Activated naive CD4-positive, alpha-beta T cell treated with anti-CD3 and anti-CD28 coated beads, Interleukin-2, amount 10 ng/mL, durations not matched to agents 7 days and 5 days (primary cell): ENCODE measurements around the gene RPRD1B.

Experiments
- CTCF ChIA-PET: fragments of 350-600 bp; sonication (Branson Sonifier 250); formaldehyde crosslinking; loops from one replicate; lab custom pipeline; 2021; ENCODE audit warnings: antibody characterized with exemption; lab: Charles Lee
- DNase-seq: peaks from one replicate; pipeline ENCODE4 v3.0.0-alpha.2; 2020
- H3K27ac Mint-ChIP-seq: one replicate; pipeline ENCODE4 v1.8.0; 2021; ENCODE audit warnings: mild to moderate bottlenecking, moderate library complexity, mixed read lengths
- H3K27me3 Mint-ChIP-seq: one replicate; pipeline ENCODE4 v1.8.0; 2021; ENCODE audit warnings: mild to moderate bottlenecking, mixed read lengths
- H3K36me3 Mint-ChIP-seq: one replicate; pipeline ENCODE4 v1.8.0; 2021; ENCODE audit warnings: mixed read lengths
- H3K4me1 Mint-ChIP-seq: one replicate; pipeline ENCODE4 v1.8.0; 2021; ENCODE audit warnings: mixed read lengths
- H3K4me3 Mint-ChIP-seq: one replicate; pipeline ENCODE4 v1.8.0; 2021; ENCODE audit warnings: mild to moderate bottlenecking, moderate library complexity, mixed read lengths
- H3K9me3 Mint-ChIP-seq: one replicate; pipeline ENCODE4 v1.8.0; 2021; ENCODE audit warnings: mixed read lengths

RPRD1B gene

GRCh38 chr20:37992802-37993409, 40.6 kb upstream of the RPRD1B start:
- Mint-ChIP-seq H3K4me3 (no peak overlapping the region), H3K27ac (no peak overlapping the region), H3K4me1 (peaks cover 23% of the 10 kb centered on the region), H3K27me3 (no peaks in the 10 kb centered on the region), H3K9me3 (no peaks in the 10 kb centered on the region), H3K36me3 (peaks cover 35% of the 10 kb centered on the region)
- CTCF ChIA-PET = interaction anchor here (1.0 to 5.3 kb wide), 6 partner anchors 9 to 427 kb away, joined by 3 to 30 read pairs (median 4); no protein-coding TSS in a partner anchor
- peak; percentile 42 for DNase-seq

- no peaks in the 10 kb centered on the region for H3K27me3 Mint-ChIP-seq
- CTCF ChIA-PET = interaction anchor here (0.7 to 5.3 kb wide), 6 partner anchors 14 to 432 kb away, joined by 3 to 30 read pairs (median 3); no protein-coding TSS in a partner anchor
- H3K27ac Mint-ChIP-seq = no peak overlapping the region
- peaks cover 36% of the 10 kb centered on the region for H3K36me3 Mint-ChIP-seq
- H3K4me1 Mint-ChIP-seq = peaks cover 21% of the 10 kb centered on the region
- DNase-seq = no peak
- H3K9me3 Mint-ChIP-seq = no peaks in the 10 kb centered on the region
- no peak overlapping the region for H3K4me3 Mint-ChIP-seq
Observed at GRCh38 chr20:37994512-37994911, 39.0 kb upstream of the RPRD1B start.

- no peak for DNase-seq
- Mint-ChIP-seq H3K4me3 (no peak overlapping the region), H3K36me3 (peaks cover 38% of the 10 kb centered on the region), H3K27ac (no peak overlapping the region), H3K27me3 (no peaks in the 10 kb centered on the region), H3K4me1 (peaks cover 6% of the 10 kb centered on the region), H3K9me3 (no peaks in the 10 kb centered on the region)
- CTCF ChIA-PET = interaction anchor here (0.7 to 5.3 kb wide), 2 partner anchors 16 to 430 kb away, joined by 4 to 30 read pairs; no protein-coding TSS in a partner anchor
Observed at GRCh38 chr20:37995856-37996605, 37.5 kb upstream of the RPRD1B start.

- CTCF ChIA-PET = no interaction called here
- Mint-ChIP-seq H3K9me3 (no peaks in the 10 kb centered on the region), H3K27ac (no peak overlapping the region), H3K4me3 (no peak overlapping the region), H3K27me3 (no peaks in the 10 kb centered on the region), H3K4me1 (peaks cover 10% of the 10 kb centered on the region), H3K36me3 (peaks cover 40% of the 10 kb centered on the region)
- no peak for DNase-seq
Observed at GRCh38 chr20:37997516-37997915, 36.0 kb upstream of the RPRD1B start.

- CTCF ChIA-PET = interaction anchor here (1.7 kb wide), 1 partner anchor 16 kb away, joined by 5 read pairs; no protein-coding TSS in a partner anchor
Observed at GRCh38 chr20:37999526-38000263, 33.9 kb upstream of the RPRD1B start.

DNA sequence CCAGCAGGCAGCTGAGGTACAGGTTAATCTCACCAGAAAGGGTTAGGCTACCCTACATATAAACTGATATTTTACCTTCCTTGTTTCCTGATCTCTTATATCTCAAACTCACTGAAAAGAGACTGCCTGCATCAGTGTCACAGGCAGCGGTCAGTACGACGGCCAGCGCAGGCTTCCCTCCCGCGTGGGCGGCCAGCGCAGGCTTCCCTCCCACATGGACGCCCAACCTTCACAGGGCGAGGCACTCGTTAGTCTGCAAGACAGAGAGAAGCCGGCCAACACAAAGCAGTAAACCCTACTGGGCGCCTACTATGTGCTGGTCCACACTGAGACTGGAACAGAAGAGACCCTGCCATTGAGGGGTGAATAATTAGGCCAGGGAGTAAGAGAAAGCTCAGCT, 33.3 kb upstream of the RPRD1B start:
- CTCF ChIA-PET = no interaction called here
- H3K4me3 Mint-ChIP-seq = no peak overlapping the region
- H3K4me1 Mint-ChIP-seq = peaks cover 11% of the 10 kb centered on the region
- H3K36me3 Mint-ChIP-seq = peaks cover 35% of the 10 kb centered on the region
- DNase-seq = no peak
- H3K27me3 Mint-ChIP-seq = no peaks in the 10 kb centered on the region
- peak overlapping the region; percentile 43 for H3K27ac Mint-ChIP-seq
- H3K9me3 Mint-ChIP-seq = no peaks in the 10 kb centered on the region

More at GRCh38 chr20:37999526-38000263, 33.9 kb upstream of the RPRD1B start:
- no peak for DNase-seq
- H3K4me3 Mint-ChIP-seq = no peak overlapping the region
- no peaks in the 10 kb centered on the region for H3K27me3 Mint-ChIP-seq
- H3K9me3 Mint-ChIP-seq = no peaks in the 10 kb centered on the region
- peaks cover 11% of the 10 kb centered on the region for H3K4me1 Mint-ChIP-seq
- peaks cover 41% of the 10 kb centered on the region for H3K36me3 Mint-ChIP-seq
- H3K27ac Mint-ChIP-seq = no peak overlapping the region

DNA sequence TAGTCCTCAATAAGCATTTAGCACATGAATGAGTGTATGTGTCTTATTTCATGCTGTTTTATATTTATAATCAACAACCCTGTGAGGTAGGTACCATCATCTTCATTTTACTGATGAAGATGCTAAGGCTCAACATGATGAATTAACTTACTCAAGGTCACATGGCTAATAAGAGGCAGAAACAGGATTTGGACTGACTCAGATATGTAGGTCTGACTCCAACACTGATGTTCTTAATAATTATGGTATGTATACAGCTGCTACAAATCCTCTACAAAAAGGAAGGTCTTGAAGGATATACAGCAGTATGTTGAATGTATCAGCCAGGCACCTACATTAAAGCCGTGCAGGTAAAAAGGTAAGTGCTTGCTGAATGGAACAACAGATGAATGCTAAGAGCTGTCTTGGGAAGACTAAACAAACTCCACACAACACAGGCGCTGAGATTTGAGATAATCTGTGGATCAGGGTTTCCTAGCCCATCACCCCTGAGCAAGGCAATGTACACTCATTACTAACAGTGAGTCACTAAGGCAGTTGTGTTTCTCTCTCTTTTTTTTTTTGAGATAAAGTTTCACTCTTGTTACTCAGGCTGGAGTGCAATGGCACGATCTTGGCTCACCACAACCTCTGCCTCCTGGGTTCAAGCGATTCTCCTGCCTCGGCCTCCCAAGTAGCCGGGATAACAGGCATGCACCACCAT, 32.2 kb upstream of the RPRD1B start:
- H3K4me1 Mint-ChIP-seq = peaks cover 11% of the 10 kb centered on the region
- H3K36me3 Mint-ChIP-seq = peaks cover 36% of the 10 kb centered on the region
- H3K27me3 Mint-ChIP-seq = no peaks in the 10 kb centered on the region
- H3K27ac Mint-ChIP-seq = no peak overlapping the region
- no peak overlapping the region for H3K4me3 Mint-ChIP-seq
- DNase-seq = no peak
- CTCF ChIA-PET = no interaction called here
- no peaks in the 10 kb centered on the region for H3K9me3 Mint-ChIP-seq

GRCh38 chr20:38001981-38002380, 31.6 kb upstream of the RPRD1B start:
- CTCF ChIA-PET = no interaction called here
- Mint-ChIP-seq H3K27me3 (no peaks in the 10 kb centered on the region), H3K36me3 (peaks cover 36% of the 10 kb centered on the region), H3K4me1 (peaks cover 11% of the 10 kb centered on the region), H3K9me3 (no peaks in the 10 kb centered on the region), H3K27ac (peak overlapping the region; percentile 50), H3K4me3 (no peak overlapping the region)
- DNase-seq = no peak

GRCh38 chr20:38002422-38002821, 31.1 kb upstream of the RPRD1B start:
- peaks cover 11% of the 10 kb centered on the region for H3K4me1 Mint-ChIP-seq
- H3K27ac Mint-ChIP-seq = no peak overlapping the region
- no peaks in the 10 kb centered on the region for H3K9me3 Mint-ChIP-seq
- no peak overlapping the region for H3K4me3 Mint-ChIP-seq
- CTCF ChIA-PET = no interaction called here
- H3K36me3 Mint-ChIP-seq = peaks cover 33% of the 10 kb centered on the region
- DNase-seq = no peak
- H3K27me3 Mint-ChIP-seq = no peaks in the 10 kb centered on the region

- H3K27ac Mint-ChIP-seq = no peak overlapping the region
- H3K4me1 Mint-ChIP-seq = peaks cover 11% of the 10 kb centered on the region
- CTCF ChIA-PET = no interaction called here
- no peaks in the 10 kb centered on the region for H3K9me3 Mint-ChIP-seq
- H3K36me3 Mint-ChIP-seq = peaks cover 31% of the 10 kb centered on the region
- DNase-seq = no peak
- no peak overlapping the region for H3K4me3 Mint-ChIP-seq
- H3K27me3 Mint-ChIP-seq = no peaks in the 10 kb centered on the region
Observed at GRCh38 chr20:38004416-38004815, 29.1 kb upstream of the RPRD1B start.

- Mint-ChIP-seq H3K36me3 (peaks cover 29% of the 10 kb centered on the region), H3K9me3 (no peaks in the 10 kb centered on the region), H3K27me3 (no peaks in the 10 kb centered on the region), H3K4me3 (no peak overlapping the region), H3K4me1 (peaks cover 11% of the 10 kb centered on the region), H3K27ac (no peak overlapping the region)
- CTCF ChIA-PET = no interaction called here
- no peak for DNase-seq
Observed at GRCh38 chr20:38005903-38006302, 27.6 kb upstream of the RPRD1B start.

- Mint-ChIP-seq H3K9me3 (no peaks in the 10 kb centered on the region), H3K27me3 (no peaks in the 10 kb centered on the region), H3K4me3 (no peak overlapping the region), H3K36me3 (peaks cover 29% of the 10 kb centered on the region), H3K4me1 (peaks cover under 1% of the 10 kb centered on the region), H3K27ac (no peak overlapping the region)
- CTCF ChIA-PET = interaction anchor here (1.0 to 1.9 kb wide), 2 partner anchors 21 to 51 kb away, joined by 4 read pairs; no protein-coding TSS in a partner anchor
- no peak for DNase-seq
Observed at GRCh38 chr20:38007526-38007925, 26.0 kb upstream of the RPRD1B start.

DNA sequence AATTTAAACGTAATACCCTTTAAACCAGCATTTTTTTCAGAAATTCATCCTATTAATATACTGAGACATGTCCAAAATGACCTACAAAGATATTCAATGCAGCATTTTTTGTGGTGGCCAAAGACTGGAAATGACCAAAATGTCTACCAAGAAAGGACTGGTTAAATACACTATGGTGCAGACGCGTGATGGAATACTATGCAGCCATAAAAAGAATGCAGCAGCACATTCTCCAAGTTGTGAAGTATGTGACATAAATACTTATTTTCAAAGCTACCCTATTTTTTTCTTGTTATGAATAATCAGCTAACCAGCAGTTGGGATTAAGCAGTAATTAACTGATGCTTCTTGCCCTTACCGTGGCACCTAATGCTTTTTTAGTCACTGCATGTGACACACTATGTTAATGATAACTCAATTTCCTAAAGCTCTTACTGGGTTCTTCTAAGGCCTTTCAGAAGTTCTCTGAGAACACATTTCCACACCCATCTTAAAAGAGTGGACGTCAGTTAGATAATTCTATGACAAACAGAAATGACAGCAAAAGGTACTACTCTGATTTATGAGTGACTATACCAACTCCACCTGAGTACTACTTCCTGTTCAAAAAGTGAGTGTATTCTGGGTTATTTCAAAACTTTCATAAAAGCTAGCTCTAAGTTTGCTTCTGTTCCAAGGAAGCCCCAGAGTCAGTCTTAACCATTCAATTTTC, 25.2 kb upstream of the RPRD1B start:
- H3K4me3 Mint-ChIP-seq = no peak overlapping the region
- peak overlapping the region; percentile 75 for H3K27ac Mint-ChIP-seq
- CTCF ChIA-PET = interaction anchor here (1.9 kb wide), 1 partner anchor 50 kb away, joined by 4 read pairs; no protein-coding TSS in a partner anchor
- no peaks in the 10 kb centered on the region for H3K4me1 Mint-ChIP-seq
- DNase-seq = no peak
- no peaks in the 10 kb centered on the region for H3K27me3 Mint-ChIP-seq
- no peaks in the 10 kb centered on the region for H3K9me3 Mint-ChIP-seq
- peaks cover 35% of the 10 kb centered on the region for H3K36me3 Mint-ChIP-seq
